Tibial nerve (tissue), 4 donors: ENCODE results near the gene SLC6A6. TPM values are rescaled to one million over a fixed set of nuclear protein-coding genes. Genes with fewer than 3 reads are reported as not detected.

Experiments used
- DNase-seq, 2 donors: peaks; one replicate each; pipeline ENCODE4 v3.0.0-alpha.2; 2019; ENCODE audit warnings: low spot score in 2 of 2
- H3K27ac ChIP-seq, 4 donors: fragments of 200-600 bp; sonication (generic) in 3 of 4; one replicate each; pipeline ENCODE4 v1.5.1; 2017 to 2019; ENCODE audit warnings: mild to moderate bottlenecking in 1 of 4
- H3K27me3 ChIP-seq, 2 donors: fragments of 200-600 bp; sonication (generic) in 1 of 2; one replicate each; pipeline versions ENCODE4 v1.5.1 to v1.6.0; 2017 to 2019
- H3K36me3 ChIP-seq, 3 donors: fragments of 200-600 bp; sonication (generic); one replicate each; pipeline ENCODE4 v1.5.1; 2018 to 2019
- H3K4me1 ChIP-seq, 4 donors: fragments of 200-600 bp; sonication (generic) in 3 of 4; one replicate each; pipeline ENCODE4 v1.5.1; 2017 to 2019
- H3K4me3 ChIP-seq, 4 donors: fragments of 200-600 bp; sonication (generic) in 3 of 4; one replicate each; pipeline ENCODE4 v1.5.1; 2017 to 2019; ENCODE audit warnings: mild to moderate bottlenecking in 1 of 4, moderate library complexity in 1 of 4
- H3K9me3 ChIP-seq, 4 donors: fragments of 200-600 bp; sonication (generic) in 3 of 4; one replicate each; pipeline ENCODE4 v1.5.1; 2017 to 2019
- CTCF ChIP-seq, 5 experiments: fragments of 200-600 bp in 3 of 5; fragments of 450-650 bp in 2 of 5; sonication (generic) in 3 of 5; IDR thresholded peaks; one replicate each; pipeline ENCODE4 v1.5.1; 2016 to 2019; ENCODE audit warnings: antibody characterized with exemption in 5 of 5, mild to moderate bottlenecking in 3 of 5, moderate library complexity in 2 of 5
- EP300 ChIP-seq, 2 donors: sonication (generic); formaldehyde crosslinking; IDR thresholded peaks; one replicate each; pipeline ENCODE4 v1.6.1; 2017; ENCODE audit warnings: antibody characterized with exemption in 2 of 2, mild to moderate bottlenecking in 1 of 2
- POLR2A ChIP-seq, 2 donors: fragments of 450-650 bp; IDR thresholded peaks; one replicate each; pipeline ENCODE4 v1.6.1; 2017; ENCODE audit warnings: antibody characterized with exemption in 2 of 2, mild to moderate bottlenecking in 2 of 2, moderate library complexity in 2 of 2
- WGBS, 2 donors: methylation state at CpG; one replicate each; pipeline ENCODE4 v1.1.5; 2018; 5-methylcytosine and 5-hydroxymethylcytosine counted together
- total RNA-seq, 4 donors: library from RNA; depleted of rRNA; stranded (reverse); fragments of >200 nt; gene quantifications; one replicate each; pipeline ENCODE4 v1.1.0, GENCODE V29; 2016

The SLC6A6 gene
- total RNA-seq, 4 donors from 2014 or later = 11.8 to 24.9 (median 13.5) TPM

DNA sequence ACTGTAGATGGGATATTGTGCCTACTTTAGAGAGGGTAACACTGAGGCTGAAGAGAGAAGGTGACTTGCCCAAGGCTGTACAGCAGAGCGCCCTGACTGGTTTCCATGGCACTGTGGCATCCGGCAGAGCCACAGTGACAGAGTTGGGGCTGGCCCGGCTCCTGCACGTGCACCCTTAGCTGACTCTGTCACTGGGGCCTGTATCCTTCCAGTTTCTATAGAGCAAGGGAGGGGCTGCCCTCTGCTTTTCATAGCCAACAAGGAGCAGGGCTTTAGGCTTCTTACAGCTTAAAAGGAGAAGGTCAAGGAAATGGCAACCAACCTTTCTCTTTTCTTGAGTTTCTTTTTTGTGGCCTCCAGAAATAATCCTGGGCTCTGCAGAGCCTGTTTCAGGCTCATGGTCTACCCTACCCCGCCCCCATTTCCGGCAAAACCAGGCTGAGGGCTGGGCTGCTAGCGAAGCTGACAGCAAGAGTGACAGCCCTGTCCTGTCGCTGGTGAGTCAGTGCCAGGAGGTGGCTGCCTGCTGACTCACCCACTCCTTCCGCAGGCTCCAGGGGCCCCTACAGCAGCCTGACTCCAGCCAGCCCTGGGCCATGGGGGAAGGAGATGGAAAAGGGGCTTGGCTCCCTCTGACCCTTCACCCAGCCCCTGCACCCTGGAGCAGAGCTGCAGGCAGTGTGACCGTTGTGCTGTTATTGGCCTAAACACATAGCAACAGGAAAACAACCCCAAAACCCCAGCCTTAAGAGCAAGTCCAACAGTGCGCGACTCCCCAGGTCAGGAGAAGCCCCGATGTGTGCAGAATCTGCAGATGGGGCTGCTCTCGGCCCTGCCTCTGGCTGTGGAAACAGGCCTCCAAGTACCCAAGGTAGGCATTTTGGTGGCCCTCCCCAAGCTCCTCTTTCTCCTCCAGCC, 29.8 kb downstream of the SLC6A6 start:
- WGBS, 2 donors = 52 to 66% methylated on average over 13 to 14 of the region's 14 CpGs
- Histone ChIP-seq H3K36me3 (no peaks in the 10 kb centered on the region), H3K27ac (peak overlapping the region in 3 of 4 donors; percentile 70 to 91 (median 72)), H3K9me3 (no peaks in the 10 kb centered on the region), H3K27me3 (no peaks in the 10 kb centered on the region), H3K4me1 (peaks cover 0 to 51% (median 41%) of the 10 kb centered on the region in 4 donors), H3K4me3 (no peak overlapping the region)
- TF ChIP-seq POLR2A (IDR thresholded peaks at IDR 0.05) (no peak), EP300 (IDR thresholded peaks at IDR 0.05) (peak in 1 of 2 donors; percentile 40), CTCF (IDR thresholded peaks at IDR 0.05) (no peak)
- DNase-seq = peak; percentile 27 to 51

- Histone ChIP-seq H3K4me3 (no peak overlapping the region), H3K27me3 (no peaks in the 10 kb centered on the region), H3K9me3 (no peaks in the 10 kb centered on the region), H3K27ac (peak overlapping the region in 3 of 4 donors; percentile 70 to 91 (median 72)), H3K36me3 (no peaks in the 10 kb centered on the region), H3K4me1 (peaks cover 0 to 51% (median 41%) of the 10 kb centered on the region in 4 donors)
- no peak for DNase-seq
- WGBS, 2 donors = 90 to 96% methylated on average over 8 of the region's 8 CpGs
- TF ChIP-seq CTCF (IDR thresholded peaks at IDR 0.05) (no peak), EP300 (IDR thresholded peaks at IDR 0.05) (no peak), POLR2A (IDR thresholded peaks at IDR 0.05) (no peak)
These were observed 30.7 kb downstream of the SLC6A6 start for GRCh38 chr3:14433106-14433505.

GRCh38 chr3:14434126-14434497, 31.7 kb downstream of the SLC6A6 start:
- 61 to 70% methylated on average over 4 of the region's 4 CpGs for WGBS, 2 donors
- Histone ChIP-seq H3K36me3 (no peaks in the 10 kb centered on the region), H3K4me1 (peaks cover 0 to 54% (median 41%) of the 10 kb centered on the region in 4 donors), H3K9me3 (no peaks in the 10 kb centered on the region), H3K27ac (peak overlapping the region in 2 of 4 donors; percentile 33 to 65), H3K27me3 (no peaks in the 10 kb centered on the region), H3K4me3 (no peak overlapping the region)
- TF ChIP-seq CTCF (IDR thresholded peaks at IDR 0.05) (no peak), POLR2A (IDR thresholded peaks at IDR 0.05) (no peak), EP300 (IDR thresholded peaks at IDR 0.05) (no peak)
- DNase-seq = no peak

DNA sequence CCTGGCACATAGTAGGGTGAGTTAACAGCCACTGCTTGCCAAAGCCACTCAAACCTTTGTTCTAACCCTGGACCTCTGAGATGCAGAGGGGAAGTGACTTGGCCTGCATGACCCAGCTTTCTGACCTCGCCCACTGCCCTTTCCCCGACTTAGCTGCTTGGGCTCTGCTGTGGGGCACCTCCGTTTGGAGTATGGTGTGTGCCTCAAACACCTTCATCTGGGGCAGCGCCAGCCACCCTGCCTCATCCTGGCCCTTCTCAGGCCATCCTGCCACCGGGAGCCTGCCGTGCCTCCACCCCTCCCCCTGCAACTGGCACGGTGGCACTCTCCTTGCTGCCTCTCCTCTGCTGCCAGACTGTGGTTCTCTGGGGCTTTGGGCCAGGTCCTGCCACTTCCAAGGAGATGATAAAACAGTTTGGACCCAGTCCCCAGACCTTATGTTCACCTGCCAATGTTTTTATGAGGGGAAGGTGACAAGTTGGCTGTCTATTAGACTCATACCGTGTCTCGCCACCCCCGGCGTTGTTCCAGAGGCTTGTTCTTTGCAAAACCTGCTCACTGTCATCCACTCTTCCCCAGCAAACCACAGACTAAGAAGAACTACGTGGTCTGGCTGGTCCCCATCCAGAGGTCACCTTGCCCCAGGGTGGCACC, 32.2 kb downstream of the SLC6A6 start:
- no peaks in the 10 kb centered on the region for H3K27me3 ChIP-seq
- H3K4me3 ChIP-seq = no peak overlapping the region
- 64% methylated on average over 12 of the region's 12 CpGs for WGBS, 2 donors
- H3K27ac ChIP-seq = peak overlapping the region in 2 of 4 donors; percentile 33 to 65
- DNase-seq = no peak
- H3K4me1 ChIP-seq = peaks cover 0 to 59% (median 46%) of the 10 kb centered on the region in 4 donors
- no peaks in the 10 kb centered on the region for H3K9me3 ChIP-seq
- H3K36me3 ChIP-seq = no peaks in the 10 kb centered on the region
- no peak for TF ChIP-seq EP300 (IDR thresholded peaks at IDR 0.05)
- TF ChIP-seq CTCF (IDR thresholded peaks at IDR 0.05) = no peak
- no peak for TF ChIP-seq POLR2A (IDR thresholded peaks at IDR 0.05)
